ENCODE data around the gene MCF2L. TPM values are rescaled to one million over a fixed set of nuclear protein-coding genes. Genes with fewer than 3 reads are reported as not detected.
A peak's percentile ranks its signal among the peaks of the same experiment; 100 is the strongest.

Gene MCF2L
- total RNA-seq, 1 experiment from 2014 or later: 8.9 TPM

- in situ Hi-C loops (cut with HindIII; ENCODE audit: low pct_unique_long_range_greater_than_20kb, low sequenced_read_pairs): no loop called here
- no peak for DNase-seq (ENCODE audit: low read depth, low spot score)
Measured at GRCh38 chr13:112974125-112974524, 5.1 kb downstream of the MCF2L start.

DNA sequence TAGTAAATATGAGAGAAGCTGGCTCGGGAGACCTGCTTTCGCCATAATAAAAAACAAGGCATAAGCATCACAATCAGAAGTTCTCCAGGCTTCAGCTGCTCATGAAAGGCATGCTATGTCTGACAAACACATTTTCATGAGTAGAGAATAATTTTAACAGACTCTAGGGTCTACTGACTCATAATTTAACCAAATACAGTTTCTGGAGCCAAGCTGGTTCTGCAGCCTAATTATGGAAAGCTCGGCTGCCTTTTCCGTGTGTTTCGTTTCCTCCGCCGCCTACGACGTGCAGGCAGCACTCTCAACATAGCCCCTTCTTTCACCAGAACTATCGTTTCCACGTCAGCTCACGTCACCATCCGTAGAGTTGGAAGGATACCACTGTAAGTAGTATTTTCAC, 5.7 kb downstream of the MCF2L start:
- in situ Hi-C loops (cut with HindIII; ENCODE audit: low pct_unique_long_range_greater_than_20kb, low sequenced_read_pairs): no loop called here

DNA sequence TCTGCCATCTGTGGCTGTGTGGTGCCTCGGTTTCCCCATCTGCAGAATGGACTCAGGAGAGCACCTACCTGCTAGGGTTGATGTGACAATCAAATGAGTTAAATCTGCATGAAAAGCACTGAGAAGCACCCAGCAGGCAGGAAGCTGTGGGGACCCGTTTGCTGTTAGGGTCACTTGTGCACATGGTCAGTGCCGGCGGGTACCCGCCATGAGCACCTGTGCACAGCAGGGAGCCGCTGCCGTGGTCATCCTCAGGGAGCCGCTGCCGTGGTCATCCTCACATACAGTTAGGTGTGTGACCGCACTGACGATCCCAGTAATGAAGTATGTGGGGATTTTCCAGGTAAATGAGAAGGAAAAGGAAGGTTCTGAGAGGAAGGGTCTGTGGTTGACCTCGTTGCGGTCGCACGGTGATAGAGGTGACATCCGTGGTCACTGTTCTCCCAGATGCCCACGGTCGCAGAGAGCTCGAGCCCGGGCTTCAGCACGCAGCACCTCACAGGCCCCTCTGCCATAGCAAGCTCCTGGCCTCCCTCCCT, 6.5 kb downstream of the MCF2L start:
- in situ Hi-C loops (cut with HindIII; ENCODE audit: low pct_unique_long_range_greater_than_20kb, low sequenced_read_pairs): no loop called here

More for the DNA sequence above, 5.7 kb downstream of the MCF2L start:
- DNase-seq (ENCODE audit: low read depth, low spot score): no peak

GRCh38 chr13:112976526-112976925, 7.5 kb downstream of the MCF2L start:
- DNase-seq (ENCODE audit: low read depth, low spot score): no peak
- in situ Hi-C loops (cut with HindIII; ENCODE audit: low pct_unique_long_range_greater_than_20kb, low sequenced_read_pairs): no loop called here

More for the DNA sequence above, 6.5 kb downstream of the MCF2L start:
- DNase-seq (ENCODE audit: low read depth, low spot score): no peak

GRCh38 chr13:112977091-112977490, 8.1 kb downstream of the MCF2L start:
- no peak for DNase-seq (ENCODE audit: low read depth, low spot score)
- in situ Hi-C loops (cut with HindIII; ENCODE audit: low pct_unique_long_range_greater_than_20kb, low sequenced_read_pairs): no loop called here

- DNase-seq (ENCODE audit: low read depth, low spot score): no peak
- in situ Hi-C loops (cut with HindIII; ENCODE audit: low pct_unique_long_range_greater_than_20kb, low sequenced_read_pairs): no loop called here
Measured at GRCh38 chr13:112977525-112977924, 8.5 kb downstream of the MCF2L start.

DNA sequence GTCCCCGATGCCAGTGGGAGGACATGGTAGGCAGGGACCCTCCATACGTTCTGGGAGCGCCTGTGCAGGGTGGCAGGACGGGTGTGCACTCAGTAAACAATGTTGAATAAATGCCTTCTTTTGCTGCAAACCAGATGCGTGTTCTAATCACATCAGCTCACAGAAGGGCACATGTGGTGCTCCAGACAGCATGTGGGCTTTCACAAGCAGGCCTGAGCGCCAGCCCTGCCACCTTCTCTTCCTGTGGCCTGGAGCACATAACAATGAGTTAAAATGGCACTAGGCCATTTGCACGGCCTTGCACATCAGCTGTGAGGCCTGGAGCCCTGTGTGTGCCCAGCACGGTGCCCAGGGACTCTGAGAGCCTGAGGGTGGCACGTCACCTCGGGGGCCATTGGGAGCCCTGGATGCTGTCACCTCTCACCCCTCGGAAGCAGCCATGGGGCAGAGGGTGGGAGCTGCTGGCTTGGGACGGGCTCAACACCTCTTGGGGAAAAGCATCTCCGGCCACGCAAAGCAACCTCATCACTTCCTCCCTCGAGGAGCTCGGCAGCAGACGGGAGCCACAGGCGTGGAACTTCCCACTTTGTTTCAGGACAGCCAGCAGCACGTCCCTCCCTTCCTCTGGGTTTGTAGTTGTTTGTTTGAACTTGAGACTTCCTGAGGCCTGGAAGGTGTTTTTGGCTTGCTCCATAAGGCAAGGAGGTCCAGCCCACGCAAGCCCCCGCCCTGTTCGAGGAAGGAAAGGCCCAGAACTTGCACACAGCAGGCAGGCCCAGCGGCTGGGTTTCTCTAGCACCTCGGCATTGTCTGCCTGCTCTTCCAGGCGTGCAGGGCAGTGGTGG, 9.8 kb downstream of the MCF2L start:
- in situ Hi-C loops (cut with HindIII; ENCODE audit: low pct_unique_long_range_greater_than_20kb, low sequenced_read_pairs): no loop called here
- no peak for DNase-seq (ENCODE audit: low read depth, low spot score)

GRCh38 chr13:112979406-112979902, 10.4 kb downstream of the MCF2L start:
- DNase-seq (ENCODE audit: low read depth, low spot score): no peak
- in situ Hi-C loops (cut with HindIII; ENCODE audit: low pct_unique_long_range_greater_than_20kb, low sequenced_read_pairs): no loop called here

DNA sequence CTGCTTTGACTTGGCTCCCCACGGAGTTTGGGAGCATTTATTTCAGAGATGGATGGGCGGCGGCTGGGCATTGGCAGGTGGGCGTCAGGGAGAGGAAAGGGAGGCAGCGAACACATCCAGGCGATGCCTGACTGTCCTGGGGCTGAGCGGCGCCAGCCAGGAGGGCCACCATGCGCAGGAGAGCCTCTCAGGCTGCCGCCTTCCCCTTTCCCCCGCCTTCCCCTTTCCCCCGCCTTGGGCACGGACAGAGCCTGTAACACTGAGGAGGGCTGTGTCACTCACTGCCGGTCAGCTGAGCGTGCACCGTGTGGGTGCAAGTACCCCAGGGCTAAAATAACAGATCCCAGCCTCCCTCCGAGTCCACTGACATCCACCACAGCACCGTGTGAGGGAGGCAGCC, 11.4 kb downstream of the MCF2L start:
- DNase-seq (ENCODE audit: low read depth, low spot score): peak; percentile 28
- in situ Hi-C loops (cut with HindIII; ENCODE audit: low pct_unique_long_range_greater_than_20kb, low sequenced_read_pairs): no loop called here

- no peak for DNase-seq (ENCODE audit: low read depth, low spot score)
- in situ Hi-C loops (cut with HindIII; ENCODE audit: low pct_unique_long_range_greater_than_20kb, low sequenced_read_pairs): no loop called here
Measured at GRCh38 chr13:112981451-112981850, 12.4 kb downstream of the MCF2L start.

DNA sequence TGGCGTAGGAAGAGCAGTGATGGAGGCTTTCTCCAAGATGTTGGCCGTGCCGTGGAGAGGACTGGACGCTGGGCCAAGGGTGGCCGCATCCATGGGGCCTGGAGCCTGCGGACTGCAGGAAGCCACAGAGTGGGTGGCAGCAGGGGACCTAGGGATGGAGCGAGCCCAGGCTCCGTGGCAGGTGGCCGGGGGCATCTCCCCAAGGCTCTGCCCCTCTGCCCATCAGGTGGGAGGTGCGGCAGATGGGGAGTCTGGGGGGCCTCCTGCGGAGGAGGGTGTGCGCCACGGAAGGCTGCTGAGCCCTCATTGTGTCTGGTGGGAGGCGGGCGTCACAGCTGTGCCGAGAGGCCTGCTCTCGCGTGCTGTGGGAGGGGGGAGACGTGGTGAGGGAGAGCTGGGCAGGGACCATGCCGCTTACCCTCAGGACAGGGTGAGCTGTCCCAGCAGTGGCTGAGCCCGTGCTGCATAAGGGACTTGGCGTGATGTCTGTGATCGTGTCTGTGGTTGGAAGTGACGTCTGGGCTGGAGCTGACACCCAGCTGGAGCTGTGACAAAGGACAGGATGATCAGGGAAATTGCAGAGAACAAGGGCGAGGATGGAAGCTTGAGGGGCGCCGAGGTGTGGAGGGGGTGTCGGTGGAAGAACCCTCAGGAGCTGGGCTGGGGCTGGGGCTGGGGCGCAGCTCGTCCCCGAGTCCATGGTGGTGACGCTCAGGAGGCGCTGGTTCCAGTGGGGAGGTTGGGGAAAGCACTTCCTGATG, 13.4 kb downstream of the MCF2L start:
- in situ Hi-C loops (cut with HindIII; ENCODE audit: low pct_unique_long_range_greater_than_20kb, low sequenced_read_pairs): no loop called here
- no peak for DNase-seq (ENCODE audit: low read depth, low spot score)

GRCh38 chr13:112983042-112983305, 14.0 kb downstream of the MCF2L start:
- DNase-seq (ENCODE audit: low read depth, low spot score): no peak
- in situ Hi-C loops (cut with HindIII; ENCODE audit: low pct_unique_long_range_greater_than_20kb, low sequenced_read_pairs): no loop called here

GRCh38 chr13:112983428-112984196, 14.6 kb downstream of the MCF2L start:
- in situ Hi-C loops (cut with HindIII; ENCODE audit: low pct_unique_long_range_greater_than_20kb, low sequenced_read_pairs): no loop called here
- DNase-seq (ENCODE audit: low read depth, low spot score): no peak

GRCh38 chr13:112984501-112984900, 15.5 kb downstream of the MCF2L start:
- in situ Hi-C loops (cut with HindIII; ENCODE audit: low pct_unique_long_range_greater_than_20kb, low sequenced_read_pairs): no loop called here
- DNase-seq (ENCODE audit: low read depth, low spot score): no peak

DNA sequence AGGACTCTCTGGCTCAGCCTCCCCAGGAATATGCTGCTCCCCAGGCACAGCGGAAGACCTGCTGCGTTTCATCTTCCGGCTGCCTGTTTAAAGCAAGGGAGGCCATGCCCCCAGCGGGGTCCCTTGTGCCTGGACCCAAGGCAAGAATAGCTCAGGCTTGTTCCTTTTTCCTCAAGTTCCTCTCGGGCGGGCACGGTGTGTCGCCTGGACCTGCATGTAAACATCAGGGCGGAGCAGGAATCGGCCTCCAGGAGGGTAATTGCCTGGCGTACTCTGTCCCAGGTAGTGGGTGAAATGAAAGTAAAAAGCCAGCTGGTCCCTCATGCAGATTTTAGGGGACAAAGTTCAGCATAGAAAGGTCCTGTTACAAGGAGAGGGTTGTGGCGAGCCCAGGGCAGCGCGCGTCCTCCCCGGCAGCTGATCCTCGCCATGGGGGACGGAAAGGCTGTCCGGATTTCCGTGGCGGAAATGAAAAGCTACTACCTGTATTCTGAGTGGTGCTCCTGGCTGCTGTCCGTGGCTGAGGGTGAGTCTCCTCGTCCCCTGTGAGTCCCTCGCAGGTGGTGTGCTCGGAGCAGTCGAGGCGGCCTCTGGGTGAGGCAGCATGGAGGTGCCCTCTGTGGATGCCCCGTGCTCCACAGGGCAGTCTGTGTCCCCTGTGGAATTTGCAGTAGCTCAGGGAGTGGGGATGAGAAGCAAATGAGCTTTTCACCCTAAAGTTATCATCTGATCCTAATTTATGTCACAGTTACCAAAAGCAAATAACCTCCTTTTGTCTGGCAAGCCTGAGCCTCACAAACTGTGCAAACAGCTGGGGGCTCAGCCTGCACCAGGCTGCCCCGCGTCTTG, 16.2 kb downstream of the MCF2L start:
- in situ Hi-C loops (cut with HindIII; ENCODE audit: low pct_unique_long_range_greater_than_20kb, low sequenced_read_pairs): no loop called here
- no peak for DNase-seq (ENCODE audit: low read depth, low spot score)

GRCh38 chr13:112985803-112986408, 16.9 kb downstream of the MCF2L start:
- DNase-seq (ENCODE audit: low read depth, low spot score): no peak
- in situ Hi-C loops (cut with HindIII; ENCODE audit: low pct_unique_long_range_greater_than_20kb, low sequenced_read_pairs): no loop called here

GRCh38 chr13:112986470-112986869, 17.5 kb downstream of the MCF2L start:
- in situ Hi-C loops (cut with HindIII; ENCODE audit: low pct_unique_long_range_greater_than_20kb, low sequenced_read_pairs): no loop called here
- no peak for DNase-seq (ENCODE audit: low read depth, low spot score)

Data from SK-MEL-5 (cell line).